ENCODE data around the gene P2RY13. TPM values are rescaled to one million over a fixed set of nuclear protein-coding genes. Genes with fewer than 3 reads are reported as not detected.

Gene P2RY13
- total and polyA plus RNA-seq, 4 donors = 2.2 to 15.8 (median 4.9) TPM

- Histone ChIP-seq H3K9me3 (ENCODE audit: control insufficient read depth in 4 of 4, insufficient read depth in 3 of 4, low read length in 3 of 4) (peaks cover 0 to 3% (median 0%) of the 10 kb centered on the region in 4 donors), H3K9ac (ENCODE audit: insufficient read depth in 1 of 2, low read length in 2 of 2) (no peak overlapping the region), H3K27me3 (ENCODE audit: control insufficient read depth in 3 of 3, insufficient read depth in 3 of 3, low read length in 2 of 3) (no peaks in the 10 kb centered on the region), H3K4me3 (no peak overlapping the region), H3K36me3 (ENCODE audit: control insufficient read depth in 4 of 4, insufficient read depth in 4 of 4, low read length in 4 of 4) (no peaks in the 10 kb centered on the region), H3K27ac (ENCODE audit: low read depth in 1 of 2, low read length in 1 of 2) (no peak overlapping the region), H3K4me1 (ENCODE audit: control insufficient read depth in 5 of 5, insufficient read depth in 5 of 5, low read length in 5 of 5) (no peaks in the 10 kb centered on the region)
- ATAC-seq (ENCODE audit: insufficient read depth, low FRiP score) = no peak
- no peak for DNase-seq
- no peak for TF ChIP-seq CTCF (IDR thresholded peaks at IDR 0.05; ENCODE audit: control extremely low read depth, extremely low read depth)
- WGBS, 2 donors = 64 to 93% methylated on average over 2 of the region's 2 CpGs
Observed at GRCh38 chr3:151315136-151315535, 14.2 kb downstream of the P2RY13 start.

- Histone ChIP-seq H3K4me1 (ENCODE audit: control insufficient read depth in 5 of 5, insufficient read depth in 5 of 5, low read length in 5 of 5) (no peaks in the 10 kb centered on the region), H3K4me3 (no peak overlapping the region), H3K9ac (ENCODE audit: insufficient read depth in 1 of 2, low read length in 2 of 2) (no peak overlapping the region), H3K27me3 (ENCODE audit: control insufficient read depth in 3 of 3, insufficient read depth in 3 of 3, low read length in 2 of 3) (no peaks in the 10 kb centered on the region), H3K9me3 (ENCODE audit: control insufficient read depth in 4 of 4, insufficient read depth in 3 of 4, low read length in 3 of 4) (peaks cover 0 to 3% (median 0%) of the 10 kb centered on the region in 4 donors), H3K27ac (ENCODE audit: low read depth in 1 of 2, low read length in 1 of 2) (no peak overlapping the region), H3K36me3 (ENCODE audit: control insufficient read depth in 4 of 4, insufficient read depth in 4 of 4, low read length in 4 of 4) (no peaks in the 10 kb centered on the region)
- ATAC-seq (ENCODE audit: insufficient read depth, low FRiP score) = no peak
- DNase-seq = no peak
- no peak for TF ChIP-seq CTCF (IDR thresholded peaks at IDR 0.05; ENCODE audit: control extremely low read depth, extremely low read depth)
- 92 to 93% methylated on average over 5 of the region's 5 CpGs for WGBS, 2 donors
Observed at GRCh38 chr3:151314593-151314992, 14.8 kb downstream of the P2RY13 start.

GRCh38 chr3:151314137-151314536 is 15.2 kb downstream of the P2RY13 start:
- Histone ChIP-seq H3K9me3 (ENCODE audit: control insufficient read depth in 4 of 4, insufficient read depth in 3 of 4, low read length in 3 of 4) (peaks cover 0 to 3% (median 0%) of the 10 kb centered on the region in 4 donors), H3K27ac (ENCODE audit: low read depth in 1 of 2, low read length in 1 of 2) (no peak overlapping the region), H3K9ac (ENCODE audit: insufficient read depth in 1 of 2, low read length in 2 of 2) (no peak overlapping the region), H3K4me1 (ENCODE audit: control insufficient read depth in 5 of 5, insufficient read depth in 5 of 5, low read length in 5 of 5) (no peaks in the 10 kb centered on the region), H3K27me3 (ENCODE audit: control insufficient read depth in 3 of 3, insufficient read depth in 3 of 3, low read length in 2 of 3) (no peaks in the 10 kb centered on the region), H3K36me3 (ENCODE audit: control insufficient read depth in 4 of 4, insufficient read depth in 4 of 4, low read length in 4 of 4) (no peaks in the 10 kb centered on the region), H3K4me3 (no peak overlapping the region)
- no peak for TF ChIP-seq CTCF (IDR thresholded peaks at IDR 0.05; ENCODE audit: control extremely low read depth, extremely low read depth)
- DNase-seq (no peak), ATAC-seq (ENCODE audit: insufficient read depth, low FRiP score) (no peak)
- WGBS, 2 donors = 69 to 80% methylated on average over 2 of the region's 2 CpGs

- Histone ChIP-seq H3K4me1 (ENCODE audit: control insufficient read depth in 5 of 5, insufficient read depth in 5 of 5, low read length in 5 of 5) (no peaks in the 10 kb centered on the region), H3K9ac (ENCODE audit: insufficient read depth in 1 of 2, low read length in 2 of 2) (no peak overlapping the region), H3K9me3 (ENCODE audit: control insufficient read depth in 4 of 4, insufficient read depth in 3 of 4, low read length in 3 of 4) (peaks cover 0 to 3% (median 0%) of the 10 kb centered on the region in 4 donors), H3K27me3 (ENCODE audit: control insufficient read depth in 3 of 3, insufficient read depth in 3 of 3, low read length in 2 of 3) (no peaks in the 10 kb centered on the region), H3K27ac (ENCODE audit: low read depth in 1 of 2, low read length in 1 of 2) (no peak overlapping the region), H3K36me3 (ENCODE audit: control insufficient read depth in 4 of 4, insufficient read depth in 4 of 4, low read length in 4 of 4) (no peaks in the 10 kb centered on the region), H3K4me3 (no peak overlapping the region)
- WGBS, 2 donors = 78 to 87% methylated on average over 3 of the region's 3 CpGs
- no peak for TF ChIP-seq CTCF (IDR thresholded peaks at IDR 0.05; ENCODE audit: control extremely low read depth, extremely low read depth)
- no peak for ATAC-seq (ENCODE audit: insufficient read depth, low FRiP score)
- DNase-seq = no peak
Observed at GRCh38 chr3:151312972-151313371, 16.4 kb downstream of the P2RY13 start.
